Skin of body (tissue), 2 donors: ENCODE data around the gene NEK2. TPM values are rescaled to one million over a fixed set of nuclear protein-coding genes. Genes with fewer than 3 reads are reported as not detected.

Source experiments
- DNase-seq: peaks from one replicate; lab custom pipeline; 2025; lab: John Stamatoyannopoulos, UW
- total RNA-seq: library from RNA; depleted of rRNA; stranded (reverse); fragments of >200 nt; gene quantifications from one replicate; pipeline ENCODE4 v1.2.3, GENCODE V29; 2014

NEK2 gene
- total RNA-seq, 1 donor from 2014 or later = 8.9 TPM

GRCh38 chr1:211612786-211613107 is 62.7 kb downstream of the NEK2 start:
- DNase-seq = no peak

Other genes starting within 250 kb of the NEK2 start
- gene RD3, start 183.5 kb downstream of the NEK2 start, total RNA-seq = not detected
- 51.7 TPM for gene SLC30A1, start 96.5 kb downstream of the NEK2 start, total RNA-seq
- 27.0 TPM for gene LPGAT1, start 155.1 kb upstream of the NEK2 start, total RNA-seq